ENCODE measurements around the gene FAM32A. TPM values are rescaled to one million over a fixed set of nuclear protein-coding genes. Genes with fewer than 3 reads are reported as not detected.

FAM32A gene
- total and polyA plus RNA-seq, 3 donors from 2014 or later, result 62.0 to 87.0 (median 71.2) TPM

DNA sequence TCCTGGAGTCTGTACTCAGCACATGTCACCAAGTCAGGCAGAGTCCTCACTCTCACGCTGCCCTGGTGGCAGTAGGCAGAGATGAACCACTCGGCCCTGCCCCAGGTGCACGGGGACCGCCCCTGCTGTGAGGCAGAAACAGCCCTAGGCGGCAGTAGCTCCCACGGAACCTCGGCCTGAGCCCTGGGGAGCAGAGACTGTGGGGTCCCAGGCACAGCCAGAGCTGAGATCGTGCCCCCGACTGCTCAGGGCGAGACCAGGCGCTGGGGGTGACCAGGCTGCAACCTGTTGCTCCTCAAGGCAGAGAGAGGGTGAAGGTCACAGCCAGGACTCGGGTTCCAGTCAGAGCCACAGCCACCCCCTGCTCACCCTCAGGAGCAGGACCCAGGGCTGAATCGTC is 47.4 kb downstream of the FAM32A start:
- Histone ChIP-seq H3K9me3 (no peaks in the 10 kb centered on the region), H3K36me3 (ENCODE audit: low read depth, missing control alignments) (no peaks in the 10 kb centered on the region), H3K4me3 (no peak overlapping the region), H3K4me1 (no peaks in the 10 kb centered on the region), H3K27me3 (no peaks in the 10 kb centered on the region), H3K27ac (no peak overlapping the region)
- TF ChIP-seq CTCF (IDR thresholded peaks at IDR 0.05), result no peak
- TF ChIP-seq POLR2A (IDR thresholded peaks at IDR 0.05), result no peak
- 85 to 88% methylated on average over 8 to 13 of the region's 13 CpGs for WGBS, 2 donors
- intact Hi-C loops (cut with DNase I; ENCODE audit: low total_unique reads), result no loop called here
- DNase-seq, result no peak

- H3K36me3 ChIP-seq (ENCODE audit: low read depth, missing control alignments), result no peaks in the 10 kb centered on the region
- no peak overlapping the region for H3K4me3 ChIP-seq
- intact Hi-C loops (cut with DNase I; ENCODE audit: low total_unique reads), result no loop called here
- no peaks in the 10 kb centered on the region for H3K27me3 ChIP-seq
- H3K27ac ChIP-seq, result no peak overlapping the region
- no peaks in the 10 kb centered on the region for H3K9me3 ChIP-seq
- TF ChIP-seq POLR2A (IDR thresholded peaks at IDR 0.05) (no peak), CTCF (IDR thresholded peaks at IDR 0.05) (no peak)
- DNase-seq, result no peak
- WGBS, 2 donors, result 88 to 92% methylated on average over 3 to 19 of the region's 19 CpGs
- H3K4me1 ChIP-seq, result no peaks in the 10 kb centered on the region
Observed at GRCh38 chr19:16233081-16233776, 48.0 kb downstream of the FAM32A start.

GRCh38 chr19:16233836-16234551 is 48.8 kb downstream of the FAM32A start:
- intact Hi-C loops (cut with DNase I; ENCODE audit: low total_unique reads), result no loop called here
- H3K36me3 ChIP-seq (ENCODE audit: low read depth, missing control alignments), result no peaks in the 10 kb centered on the region

GRCh38 chr19:16234552-16235445 is 49.6 kb downstream of the FAM32A start:
- intact Hi-C loops (cut with DNase I; ENCODE audit: low total_unique reads), result no loop called here
- Histone ChIP-seq H3K36me3 (ENCODE audit: low read depth, missing control alignments) (no peaks in the 10 kb centered on the region), H3K27ac (no peak overlapping the region), H3K9me3 (no peaks in the 10 kb centered on the region), H3K4me1 (no peaks in the 10 kb centered on the region), H3K4me3 (no peak overlapping the region), H3K27me3 (no peaks in the 10 kb centered on the region)
- DNase-seq, result no peak
- WGBS, 2 donors, result 93 to 98% methylated on average over 17 to 41 of the region's 41 CpGs
- TF ChIP-seq CTCF (IDR thresholded peaks at IDR 0.05) (no peak), POLR2A (IDR thresholded peaks at IDR 0.05) (no peak)

More at GRCh38 chr19:16233836-16234551, 48.8 kb downstream of the FAM32A start:
- no peak overlapping the region for H3K4me3 ChIP-seq
- no peak for DNase-seq
- H3K27ac ChIP-seq, result no peak overlapping the region
- TF ChIP-seq CTCF (IDR thresholded peaks at IDR 0.05), result no peak
- no peak for TF ChIP-seq POLR2A (IDR thresholded peaks at IDR 0.05)
- WGBS, 2 donors, result 86 to 89% methylated on average over 16 to 19 of the region's 19 CpGs
- H3K4me1 ChIP-seq, result no peaks in the 10 kb centered on the region
- H3K27me3 ChIP-seq, result no peaks in the 10 kb centered on the region
- H3K9me3 ChIP-seq, result no peaks in the 10 kb centered on the region

All from testis (tissue), 3 donors.